Central memory CD8-positive, alpha-beta T cell (primary cell): ENCODE measurements around the gene CERS1.

ENCODE experiments used
- ATAC-seq: fragments of 150-1000 bp; cut with Tn5 transposase; replicated peaks from 2 replicates; pipeline ENCODE4 v1.10.0; 2022; ENCODE audit warnings: mild to moderate bottlenecking, moderate FRiP score, moderate number of reproducible peaks; ENCODE audit not compliant: poor library complexity, severe bottlenecking; ENCODE audit errors: extremely low read depth
- DNase-seq, 2 donors: peaks; one replicate each; pipeline ENCODE4 v3.0.0; 2021; ENCODE audit warnings: low spot score in 2 of 2
- H3K27ac Mint-ChIP-seq: one replicate; pipeline ENCODE4 v1.8.0; 2022; ENCODE audit warnings: low read depth, mild to moderate bottlenecking, moderate library complexity, mixed read lengths
- H3K27me3 Mint-ChIP-seq: one replicate; pipeline ENCODE4 v1.8.0; 2022; ENCODE audit warnings: mixed read lengths
- H3K36me3 Mint-ChIP-seq: one replicate; pipeline ENCODE4 v1.8.0; 2022; ENCODE audit warnings: mild to moderate bottlenecking, moderate library complexity, mixed read lengths; ENCODE audit not compliant: insufficient read depth
- H3K4me1 Mint-ChIP-seq: one replicate; pipeline ENCODE4 v1.8.0; 2022; ENCODE audit warnings: mixed read lengths
- H3K4me3 Mint-ChIP-seq: one replicate; pipeline ENCODE4 v1.8.0; 2022; ENCODE audit warnings: mild to moderate bottlenecking, moderate library complexity, mixed read lengths
- H3K9me3 Mint-ChIP-seq: one replicate; pipeline ENCODE4 v1.8.0; 2022; ENCODE audit warnings: mixed read lengths

CERS1 gene

DNA sequence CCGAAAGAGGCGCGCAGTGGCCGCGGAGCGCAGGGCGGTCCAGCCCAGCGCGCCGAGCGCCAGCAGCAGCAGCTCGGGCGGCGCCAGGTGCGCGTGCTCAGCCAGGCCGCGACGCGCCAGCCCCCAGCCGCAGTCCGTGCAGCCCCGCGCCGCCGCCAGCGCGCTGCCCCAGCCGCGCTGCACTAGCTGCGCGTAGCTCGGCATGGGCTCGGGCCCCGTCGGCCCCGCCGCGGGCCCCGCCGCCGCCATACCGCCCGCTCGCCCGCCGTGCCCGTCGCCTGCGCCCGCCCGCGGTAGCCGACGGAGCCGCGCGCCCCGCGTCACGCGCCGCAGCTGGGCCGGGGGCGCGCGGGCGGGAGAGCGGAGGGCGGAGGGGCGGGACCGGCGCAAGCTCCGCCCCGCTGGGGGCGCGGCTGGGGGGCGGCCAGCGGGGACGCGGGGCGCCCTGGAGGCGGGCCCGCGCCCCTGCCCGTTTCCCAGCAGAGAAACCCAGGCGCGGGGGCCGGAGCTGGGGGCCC is at the start of gene CERS1:
TSS of gene CERS1 (minus strand) at position 335 of the 518 bp plus-strand sequence. CDS start at position 249, 86 bp downstream.
- peak within 1 kb of the TSS; percentile 76 for H3K4me3 Mint-ChIP-seq
- H3K27me3 Mint-ChIP-seq = peaks cover 39% of the 10 kb centered on the region
- DNase-seq (no peak), ATAC-seq (peak; percentile 33)
- no peaks in the 10 kb centered on the region for H3K9me3 Mint-ChIP-seq
- H3K27ac Mint-ChIP-seq = no peak within 1 kb of the TSS
- H3K36me3 Mint-ChIP-seq = peaks cover 11% of the 10 kb centered on the region
- peaks cover 17% of the 10 kb centered on the region for H3K4me1 Mint-ChIP-seq

- H3K27ac Mint-ChIP-seq = no peak overlapping the region
- H3K9me3 Mint-ChIP-seq = no peaks in the 10 kb centered on the region
- no peak for ATAC-seq
- no peaks in the 10 kb centered on the region for H3K36me3 Mint-ChIP-seq
- H3K4me1 Mint-ChIP-seq = peaks cover 10% of the 10 kb centered on the region
- H3K4me3 Mint-ChIP-seq = no peak overlapping the region
- DNase-seq = no peak
- H3K27me3 Mint-ChIP-seq = peaks cover 34% of the 10 kb centered on the region
These were observed 49.3 kb upstream of the CERS1 start for GRCh38 chr19:18945297-18945696.

DNA sequence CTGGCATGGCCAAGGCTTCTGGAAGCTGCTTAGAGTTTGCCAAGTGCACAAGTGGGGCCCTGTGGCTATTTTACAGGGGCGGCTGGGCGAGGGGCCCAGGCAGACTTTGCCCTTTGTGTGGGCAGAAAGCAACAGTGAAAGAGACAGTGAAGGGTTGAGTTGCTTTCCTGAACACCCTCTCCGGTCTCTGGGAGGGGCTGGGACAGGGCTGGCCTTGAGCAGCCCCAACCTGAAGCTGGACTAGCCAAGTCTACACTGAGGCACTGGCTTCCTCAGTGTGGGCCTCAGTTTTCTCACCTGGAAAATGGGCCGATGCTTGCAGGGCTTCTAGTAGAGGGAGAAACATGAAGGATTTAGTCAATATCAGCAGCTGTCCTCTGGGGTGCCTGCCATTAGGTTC is 47.5 kb upstream of the CERS1 start:
- DNase-seq = no peak
- no peaks in the 10 kb centered on the region for H3K9me3 Mint-ChIP-seq
- H3K4me1 Mint-ChIP-seq = peaks cover 16% of the 10 kb centered on the region
- H3K27me3 Mint-ChIP-seq = peaks cover 52% of the 10 kb centered on the region
- no peak overlapping the region for H3K4me3 Mint-ChIP-seq
- H3K36me3 Mint-ChIP-seq = peaks cover 2% of the 10 kb centered on the region
- no peak for ATAC-seq
- H3K27ac Mint-ChIP-seq = no peak overlapping the region

DNA sequence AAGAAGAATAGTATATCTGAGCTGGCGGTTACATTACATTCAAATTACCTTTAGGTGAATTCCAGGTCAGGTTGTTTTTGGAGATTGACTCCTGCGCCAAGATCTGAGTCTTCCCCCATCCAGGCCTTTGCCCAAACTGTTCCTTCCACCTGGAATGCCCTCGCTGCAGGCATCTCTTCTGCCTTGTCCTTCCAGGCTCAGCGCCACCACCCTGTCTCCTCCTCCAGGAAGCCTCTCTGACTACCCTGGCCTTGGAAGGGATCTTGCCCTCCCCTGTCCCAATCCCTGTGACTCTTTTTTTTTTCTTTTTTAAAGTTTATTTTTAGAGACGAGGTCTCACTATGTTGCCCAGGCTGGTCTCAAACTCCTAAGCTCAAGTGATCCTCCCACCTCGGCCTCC is 46.7 kb upstream of the CERS1 start:
- Mint-ChIP-seq H3K36me3 (peaks cover 2% of the 10 kb centered on the region), H3K9me3 (no peaks in the 10 kb centered on the region), H3K27me3 (peaks cover 52% of the 10 kb centered on the region), H3K4me3 (peak overlapping the region; percentile 57), H3K4me1 (peaks cover 16% of the 10 kb centered on the region), H3K27ac (no peak overlapping the region)
- DNase-seq (no peak), ATAC-seq (no peak)

DNA sequence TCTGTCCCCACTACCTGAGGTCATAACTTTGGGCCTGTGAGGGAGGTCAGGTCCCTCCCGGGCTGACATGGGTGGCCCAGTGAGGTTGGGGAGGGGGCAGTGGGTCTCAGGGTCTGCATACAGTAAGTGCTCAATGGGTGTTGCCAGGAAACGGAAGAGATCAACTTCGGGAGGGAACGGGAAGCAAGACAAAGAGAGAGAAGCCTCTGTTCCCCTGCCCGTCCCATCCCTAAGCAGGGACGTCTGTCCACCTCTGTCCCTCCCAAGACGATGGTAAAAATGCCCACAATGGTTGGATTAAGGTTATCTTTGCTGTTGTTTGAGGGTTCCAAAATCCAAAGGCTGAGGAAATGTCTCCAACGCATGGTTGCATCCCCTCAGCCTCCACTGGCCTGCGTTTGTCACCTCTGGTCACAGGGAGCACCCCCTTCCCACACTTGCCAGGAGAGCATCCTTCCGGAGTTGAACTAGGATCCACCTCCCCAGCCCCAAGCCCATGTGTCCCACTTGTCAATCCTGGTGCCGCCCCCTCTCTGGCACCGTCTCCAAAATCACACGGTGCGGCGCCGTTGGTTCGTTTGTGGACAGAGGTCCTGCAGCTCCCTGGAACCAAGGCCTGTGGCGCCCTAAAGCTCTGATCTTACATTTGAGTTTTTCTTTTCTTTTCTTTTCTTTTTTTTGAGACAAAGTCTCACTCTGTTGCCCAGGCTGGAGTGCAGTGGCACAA is 45.8 kb upstream of the CERS1 start:
- Mint-ChIP-seq H3K9me3 (no peaks in the 10 kb centered on the region), H3K4me3 (peak overlapping the region; percentile 57), H3K27me3 (peaks cover 50% of the 10 kb centered on the region), H3K27ac (no peak overlapping the region), H3K4me1 (peaks cover 16% of the 10 kb centered on the region), H3K36me3 (peaks cover 2% of the 10 kb centered on the region)
- ATAC-seq (no peak), DNase-seq (no peak)

GRCh38 chr19:18940769-18941627 is 45.0 kb upstream of the CERS1 start, which contains the start of gene HOMER3:
Gene HOMER3, minus strand, starts transcription at chr19:18941217. Its CDS starts 2,235 bp downstream, at chr19:18938982.
- DNase-seq (peak; percentile 33 to 45), ATAC-seq (peak; percentile 79)
- Mint-ChIP-seq H3K27ac (no peak within 1 kb of the TSS), H3K4me1 (peaks cover 10% of the 10 kb centered on the region), H3K27me3 (peaks cover 42% of the 10 kb centered on the region), H3K9me3 (no peaks in the 10 kb centered on the region), H3K4me3 (peak within 1 kb of the TSS; percentile 75), H3K36me3 (peaks cover 2% of the 10 kb centered on the region)

GRCh38 chr19:18939922-18940768 is 44.2 kb upstream of the CERS1 start:
- no peak for ATAC-seq
- Mint-ChIP-seq H3K27me3 (peaks cover 40% of the 10 kb centered on the region), H3K4me3 (peak overlapping the region; percentile 75), H3K4me1 (peaks cover 10% of the 10 kb centered on the region), H3K9me3 (no peaks in the 10 kb centered on the region), H3K36me3 (peaks cover 2% of the 10 kb centered on the region), H3K27ac (no peak overlapping the region)
- no peak for DNase-seq

GRCh38 chr19:18939163-18939562 is 43.2 kb upstream of the CERS1 start:
- Mint-ChIP-seq H3K4me3 (peak overlapping the region; percentile 75), H3K27me3 (peaks cover 46% of the 10 kb centered on the region), H3K36me3 (peaks cover 2% of the 10 kb centered on the region), H3K9me3 (no peaks in the 10 kb centered on the region), H3K27ac (no peak overlapping the region), H3K4me1 (peaks cover 10% of the 10 kb centered on the region)
- no peak for ATAC-seq
- DNase-seq = no peak

- no peak overlapping the region for H3K27ac Mint-ChIP-seq
- peak overlapping the region; percentile 31 for H3K4me3 Mint-ChIP-seq
- peaks cover 5% of the 10 kb centered on the region for H3K36me3 Mint-ChIP-seq
- no peak for DNase-seq
- peaks cover 9% of the 10 kb centered on the region for H3K4me1 Mint-ChIP-seq
- peaks cover 14% of the 10 kb centered on the region for H3K27me3 Mint-ChIP-seq
- no peaks in the 10 kb centered on the region for H3K9me3 Mint-ChIP-seq
- ATAC-seq = no peak
These were observed 37.3 kb upstream of the CERS1 start for GRCh38 chr19:18933297-18933696.

DNA sequence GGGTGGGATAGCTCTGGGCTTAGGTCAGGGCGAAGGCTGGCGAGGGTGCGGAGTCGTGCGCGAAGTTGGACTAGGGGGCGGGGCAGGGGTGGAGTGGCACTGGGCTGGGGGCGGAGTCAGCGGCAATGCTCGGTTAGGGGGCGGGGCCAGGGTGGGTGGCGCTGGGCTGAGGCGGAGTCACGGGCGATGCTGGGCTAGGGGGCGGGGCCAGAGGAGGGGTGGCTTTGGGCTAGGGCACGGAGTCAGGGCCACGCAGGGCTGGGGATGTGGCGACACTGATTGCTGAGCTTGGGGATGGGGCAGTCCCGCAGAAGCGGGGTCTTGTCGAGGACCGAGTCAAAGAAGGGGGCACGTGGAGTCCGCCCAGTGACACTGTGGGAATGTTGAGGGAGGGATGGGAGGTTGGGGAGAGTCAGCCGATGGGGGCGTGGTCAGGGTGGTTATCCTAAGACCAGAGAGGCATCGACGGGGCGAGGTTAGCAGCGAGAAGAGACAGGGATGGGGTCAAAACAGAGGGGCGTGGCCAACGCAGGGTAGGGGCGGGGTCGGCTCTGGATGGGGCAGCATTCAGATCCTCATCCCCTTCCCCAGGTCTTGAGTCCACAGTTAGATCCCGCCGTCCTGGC is 36.4 kb upstream of the CERS1 start:
- peaks cover 5% of the 10 kb centered on the region for H3K36me3 Mint-ChIP-seq
- DNase-seq = peak; percentile 45 to 49
- peak overlapping the region; percentile 59 for H3K4me3 Mint-ChIP-seq
- peak overlapping the region; percentile 61 for H3K27ac Mint-ChIP-seq
- peaks cover 9% of the 10 kb centered on the region for H3K4me1 Mint-ChIP-seq
- peak; percentile 80 for ATAC-seq
- H3K27me3 Mint-ChIP-seq = peaks cover 14% of the 10 kb centered on the region
- H3K9me3 Mint-ChIP-seq = no peaks in the 10 kb centered on the region

DNA sequence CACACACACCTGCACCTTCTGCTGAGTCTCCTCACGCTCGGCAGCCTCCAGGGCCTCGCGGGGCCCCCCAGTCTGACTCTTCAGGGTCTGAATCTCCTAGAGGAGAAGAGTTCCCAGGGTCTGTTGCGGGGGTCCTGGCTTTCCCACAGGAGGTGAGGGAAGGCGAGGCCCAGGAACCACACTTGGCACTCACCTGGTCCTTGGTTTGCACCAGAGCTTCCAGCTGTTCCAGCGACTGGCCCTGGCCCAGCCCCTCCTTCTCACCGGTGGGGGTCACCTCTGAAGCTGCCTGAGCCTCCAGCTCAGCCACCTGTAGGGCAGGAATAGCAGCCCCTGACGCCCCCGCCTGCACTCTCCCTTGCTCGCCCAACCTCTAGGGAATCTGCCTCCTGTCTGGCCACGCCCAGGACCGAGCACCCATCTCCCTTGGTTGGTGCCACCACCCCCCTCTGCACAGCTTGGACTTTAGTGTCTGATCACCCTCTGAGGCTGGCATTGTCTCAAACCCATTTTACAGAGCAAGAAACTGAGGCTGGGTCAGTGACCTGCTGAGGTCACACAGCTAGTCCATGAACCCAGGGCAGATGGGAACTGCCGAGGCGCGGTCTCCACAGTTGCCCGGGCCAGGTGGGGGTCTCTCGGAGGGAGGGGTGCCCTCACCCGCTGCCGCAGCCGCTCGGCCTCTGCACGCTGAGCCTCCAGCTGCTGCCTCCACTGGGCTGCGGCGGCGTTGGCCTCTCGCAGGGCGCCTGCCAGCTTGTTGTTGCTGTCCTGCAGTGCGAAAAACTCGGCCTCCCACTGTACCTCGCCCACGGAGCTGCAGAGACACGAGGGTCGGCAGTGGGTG is 35.6 kb upstream of the CERS1 start:
- Mint-ChIP-seq H3K27ac (no peak overlapping the region), H3K27me3 (peaks cover 14% of the 10 kb centered on the region), H3K4me1 (peaks cover 9% of the 10 kb centered on the region), H3K36me3 (peaks cover 8% of the 10 kb centered on the region), H3K9me3 (no peaks in the 10 kb centered on the region), H3K4me3 (no peak overlapping the region)
- no peak for ATAC-seq
- no peak for DNase-seq
